Activated CD8-positive, alpha-beta memory T cell treated with anti-CD3 and anti-CD28 coated beads for 1 hour (primary cell): Measurements from ENCODE around the gene CELSR2.
"Not testable (repeated sequence)": the region's sequence is repeated elsewhere in the genome, so short reads cannot be mapped to it uniquely, and the experiment has no call there.

ENCODE experiments used
- DNase-seq, 2 donors: peaks; one replicate each; pipeline ENCODE4 v3.0.0-alpha.2; 2020; ENCODE audit warnings: low read depth in 1 of 2; ENCODE audit errors: extremely low read depth in 1 of 2

The CELSR2 gene

GRCh38 chr1:109277434-109278204, 28.3 kb downstream of the CELSR2 start:
- DNase-seq: peak; percentile 16 to 49

- DNase-seq: no peak
Observed at GRCh38 chr1:109279615-109280278, 30.4 kb downstream of the CELSR2 start.

GRCh38 chr1:109280862-109281261, 31.5 kb downstream of the CELSR2 start:
- DNase-seq: no peak

DNA sequence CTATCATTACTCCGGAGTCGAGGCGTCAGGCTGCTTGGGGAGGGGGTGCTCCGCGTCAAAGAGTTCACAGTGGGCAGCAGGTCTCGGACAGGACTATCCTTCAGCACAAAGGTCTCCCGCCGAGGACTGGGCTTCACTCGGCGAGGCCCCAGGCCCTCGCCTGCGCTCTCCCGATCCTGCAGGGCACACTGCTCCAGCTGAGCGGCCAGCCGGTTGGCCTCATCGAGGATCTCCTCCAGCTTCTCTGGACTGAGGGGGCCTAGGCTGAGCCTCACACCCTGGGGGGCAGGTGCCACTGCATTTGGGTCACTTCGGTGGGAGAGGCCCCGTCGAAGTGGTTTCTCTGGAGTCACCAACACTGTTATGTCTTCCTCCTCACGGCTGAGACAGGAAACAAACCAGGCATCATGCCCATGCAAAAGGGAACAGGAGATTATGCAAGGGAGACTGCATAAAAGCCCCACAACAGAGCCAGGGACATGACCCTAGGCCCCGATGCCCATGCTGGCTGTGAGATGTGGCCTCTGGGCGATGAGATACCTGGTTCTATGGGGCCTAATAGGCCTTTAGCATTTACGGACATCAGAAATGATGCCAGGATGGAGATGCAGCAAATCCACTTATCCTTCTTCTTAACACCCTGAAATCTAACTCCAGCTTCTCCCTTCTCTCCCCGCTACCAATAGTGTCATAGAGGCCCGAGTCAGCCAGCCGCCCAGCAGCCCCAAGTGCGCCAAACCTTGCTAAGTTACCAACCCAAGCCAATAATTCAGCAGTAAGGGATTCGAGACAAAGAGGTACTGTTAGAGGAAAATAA, 32.5 kb downstream of the CELSR2 start:
- no peak for DNase-seq

DNA sequence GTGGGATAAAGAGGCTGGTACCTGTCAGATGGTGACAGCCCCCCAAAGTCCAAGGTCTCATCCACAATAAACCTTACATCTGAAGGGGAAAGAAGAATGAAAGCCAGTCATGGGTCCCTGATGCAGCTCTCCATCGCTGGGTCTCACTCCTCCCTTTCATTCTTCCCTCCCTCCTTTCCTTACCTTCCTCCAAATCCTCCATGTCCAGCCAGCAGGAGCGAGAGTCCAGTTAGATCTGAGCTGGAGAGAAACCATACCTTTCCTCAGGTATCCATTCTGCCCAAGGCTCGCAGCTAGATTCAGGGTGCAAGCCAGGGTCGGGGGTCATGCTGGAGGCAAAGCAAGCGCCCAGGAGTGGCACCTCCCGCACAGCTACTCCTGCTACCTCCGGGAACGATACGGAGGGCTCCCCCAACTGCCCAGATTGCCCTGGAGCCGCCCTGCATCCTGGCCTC, 33.2 kb downstream of the CELSR2 start:
- DNase-seq: no peak

- DNase-seq: peak; percentile 57 to 79
Observed at GRCh38 chr1:109282952-109283747, 33.8 kb downstream of the CELSR2 start, which contains the start of gene PSRC1. PSRC1 (minus strand) TSS chr1:109283145.

DNA sequence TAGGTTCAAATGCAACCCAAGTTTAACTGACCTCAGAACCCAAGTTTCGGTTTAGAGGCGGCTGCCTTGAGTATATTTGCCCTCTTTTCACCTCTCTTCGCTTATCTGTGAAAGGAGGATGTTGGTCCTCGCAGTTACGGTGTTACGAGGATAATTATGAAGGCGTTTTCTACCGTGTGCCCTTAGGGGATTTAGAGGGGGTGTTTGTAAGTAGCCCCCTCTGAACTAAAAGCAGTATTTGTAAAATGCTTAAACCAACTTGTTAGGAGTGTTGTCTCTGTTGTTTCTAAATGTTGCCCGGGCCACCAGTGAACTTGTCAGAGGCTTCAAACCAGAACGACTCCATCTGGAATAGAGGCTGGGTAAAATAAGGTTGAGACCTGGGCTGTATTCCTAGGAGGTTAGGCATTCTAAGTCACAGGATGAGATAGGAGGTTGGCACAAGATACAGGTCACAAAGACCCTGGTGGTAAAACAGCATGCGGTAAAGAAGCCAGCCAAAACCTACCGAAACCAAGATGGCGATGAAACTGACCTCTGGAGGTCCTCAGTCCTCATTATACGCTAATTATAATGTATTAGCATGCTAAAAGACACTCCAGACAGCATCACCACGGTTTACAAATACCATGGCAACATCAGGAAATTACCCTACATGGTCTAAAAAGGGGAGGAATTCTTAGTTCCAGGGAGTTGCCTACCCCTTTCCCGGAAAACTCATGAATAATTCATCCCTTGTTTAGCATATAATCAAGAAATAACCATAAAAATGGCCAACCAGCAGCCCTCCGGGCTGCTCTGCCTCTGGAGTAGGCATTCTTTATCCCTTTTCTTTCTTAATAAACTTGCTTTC, 34.6 kb downstream of the CELSR2 start:
- no peak for DNase-seq

DNA sequence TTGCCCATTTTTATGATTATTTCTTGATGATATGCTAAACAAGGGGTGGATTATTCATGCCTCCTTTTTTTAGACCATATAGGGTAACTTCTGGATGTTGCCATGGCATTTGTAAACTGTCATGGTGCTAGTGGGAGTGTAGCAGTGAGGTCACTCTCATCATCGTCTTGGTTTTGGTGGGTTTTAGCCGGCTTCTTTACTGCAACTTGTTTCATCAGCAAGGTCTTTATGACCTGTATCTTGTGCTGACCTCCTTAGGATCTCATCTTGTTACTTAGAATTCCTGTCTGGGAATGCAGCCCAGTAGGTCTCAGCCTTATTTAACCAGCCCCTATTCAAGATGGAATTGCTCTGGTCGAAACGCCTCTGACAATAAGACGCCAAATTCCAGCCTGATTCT, 37.4 kb downstream of the CELSR2 start:
- not testable (repeated sequence) for DNase-seq

DNA sequence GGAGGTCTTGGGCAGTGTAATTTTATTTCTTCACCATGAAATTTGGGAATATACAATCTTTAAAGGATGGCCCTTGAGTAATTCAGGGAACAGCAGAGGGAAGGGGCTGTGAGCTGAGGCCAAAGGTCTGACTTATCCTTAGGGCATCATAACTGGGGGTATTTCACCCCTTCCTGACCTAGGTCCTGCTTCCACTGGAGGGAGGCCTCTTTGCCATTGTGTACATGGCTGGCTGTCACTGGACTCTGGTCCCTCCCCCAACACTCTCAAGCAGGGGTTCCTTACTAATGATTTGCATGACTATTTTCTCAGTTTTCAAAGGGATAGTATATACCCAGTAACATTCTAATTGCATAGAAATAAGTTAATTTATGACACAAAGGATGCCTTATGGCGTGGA, 40.8 kb downstream of the CELSR2 start:
- no peak for DNase-seq

DNA sequence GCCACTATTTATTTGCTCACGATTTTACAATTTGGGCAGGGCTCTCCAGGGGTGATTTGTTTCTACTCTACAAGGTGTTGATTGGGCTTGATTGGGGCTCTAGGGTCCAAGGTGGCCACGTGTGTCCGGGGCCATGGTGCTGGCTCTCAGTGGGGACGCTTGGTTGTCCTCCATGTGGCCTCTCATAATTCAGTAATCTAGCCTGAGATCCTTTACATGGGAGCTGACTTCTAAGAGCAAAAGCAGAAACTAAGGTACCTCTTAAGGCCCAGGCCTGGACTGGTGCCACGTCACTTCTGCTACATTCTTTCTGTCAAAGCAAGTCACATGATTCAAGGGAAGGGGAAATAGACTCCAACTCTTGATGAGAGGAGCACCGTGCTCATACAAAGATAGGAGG, 41.7 kb downstream of the CELSR2 start:
- DNase-seq: no peak

GRCh38 chr1:109292364-109292763, 43.0 kb downstream of the CELSR2 start:
- DNase-seq: no peak

GRCh38 chr1:109293026-109293425, 43.7 kb downstream of the CELSR2 start:
- no peak for DNase-seq

DNA sequence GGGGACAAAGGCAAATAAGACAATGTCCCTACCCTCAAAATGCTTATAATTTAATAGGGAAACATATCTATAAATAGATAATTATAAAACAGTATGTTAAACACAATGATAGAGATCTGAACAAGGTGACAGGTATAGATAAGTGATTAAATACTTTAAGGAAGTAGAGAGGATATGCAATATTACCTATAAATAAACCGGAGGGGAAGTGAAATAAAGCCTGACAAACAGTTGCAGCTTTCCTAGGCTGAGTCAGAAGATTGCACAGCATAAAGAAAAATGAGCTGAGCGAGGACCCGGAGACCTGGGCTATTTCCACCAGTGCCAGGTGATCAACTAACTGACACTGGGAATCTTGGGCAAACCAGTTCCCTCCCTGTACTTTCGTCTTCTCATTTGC, 45.1 kb downstream of the CELSR2 start:
- DNase-seq: no peak

DNA sequence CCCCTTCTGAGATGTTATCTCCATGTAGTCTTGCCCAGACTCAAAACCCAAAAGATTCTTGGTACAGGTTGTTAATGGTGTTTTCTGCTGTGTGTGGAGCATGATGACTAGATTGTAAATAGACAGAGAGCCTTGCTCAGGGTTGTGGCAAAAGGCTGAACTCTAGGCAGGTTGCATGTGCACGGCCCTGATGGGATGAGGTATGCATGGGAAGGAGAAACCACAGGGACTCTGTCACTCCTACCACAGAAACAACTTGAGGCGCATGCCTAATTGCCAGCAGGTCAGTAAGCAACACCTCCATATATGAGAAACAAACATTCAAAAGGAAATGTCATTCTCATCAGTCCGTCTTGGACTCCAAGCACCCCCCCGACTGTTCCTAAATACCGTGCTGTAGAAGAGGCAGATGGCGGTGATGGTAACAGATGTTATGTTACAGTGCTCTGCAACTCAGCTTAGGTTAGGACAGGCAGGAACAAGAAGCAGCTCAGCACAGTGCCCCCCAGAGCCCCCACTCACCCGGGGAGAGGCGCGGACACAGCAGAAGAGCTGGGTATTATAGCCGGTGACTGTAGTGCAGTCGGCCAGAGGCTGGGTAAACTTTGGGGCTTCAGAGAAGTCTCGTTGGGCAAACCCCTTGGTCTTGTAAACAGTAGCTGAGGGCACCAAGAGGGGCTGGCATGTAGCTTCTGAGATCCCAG, 46.5 kb downstream of the CELSR2 start:
- no peak for DNase-seq

GRCh38 chr1:109296782-109297181, 47.4 kb downstream of the CELSR2 start:
- no peak for DNase-seq

GRCh38 chr1:109298666-109299557, 49.6 kb downstream of the CELSR2 start:
- no peak for DNase-seq

- no peak for DNase-seq
Observed at GRCh38 chr1:109299558-109300343, 50.4 kb downstream of the CELSR2 start.
